Forelimb muscle (tissue), 1 donor: ENCODE data around the gene CREB3L2. TPM values are rescaled to one million over a fixed set of nuclear protein-coding genes. Genes with fewer than 3 reads are reported as not detected.
"Not testable (repeated sequence)": the region's sequence is repeated elsewhere in the genome, so short reads cannot be mapped to it uniquely, and the experiment has no call there.

ENCODE experiments used
- DNase-seq: peaks from one replicate; pipeline ENCODE4 v3.0.0-alpha.2; 2013; ENCODE audit warnings: low read depth
- polyA plus RNA-seq: library from polyadenylated mRNA; unstranded; fragments of 120-200 nt; gene quantifications from one replicate; pipeline ENCODE4 v1.2.1, GENCODE V29; 2013; ENCODE audit not compliant: insufficient read length

Gene CREB3L2, protein sequence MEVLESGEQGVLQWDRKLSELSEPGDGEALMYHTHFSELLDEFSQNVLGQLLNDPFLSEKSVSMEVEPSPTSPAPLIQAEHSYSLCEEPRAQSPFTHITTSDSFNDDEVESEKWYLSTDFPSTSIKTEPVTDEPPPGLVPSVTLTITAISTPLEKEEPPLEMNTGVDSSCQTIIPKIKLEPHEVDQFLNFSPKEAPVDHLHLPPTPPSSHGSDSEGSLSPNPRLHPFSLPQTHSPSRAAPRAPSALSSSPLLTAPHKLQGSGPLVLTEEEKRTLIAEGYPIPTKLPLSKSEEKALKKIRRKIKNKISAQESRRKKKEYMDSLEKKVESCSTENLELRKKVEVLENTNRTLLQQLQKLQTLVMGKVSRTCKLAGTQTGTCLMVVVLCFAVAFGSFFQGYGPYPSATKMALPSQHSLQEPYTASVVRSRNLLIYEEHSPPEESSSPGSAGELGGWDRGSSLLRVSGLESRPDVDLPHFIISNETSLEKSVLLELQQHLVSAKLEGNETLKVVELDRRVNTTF
- 27.5 TPM for polyA plus RNA-seq

DNA sequence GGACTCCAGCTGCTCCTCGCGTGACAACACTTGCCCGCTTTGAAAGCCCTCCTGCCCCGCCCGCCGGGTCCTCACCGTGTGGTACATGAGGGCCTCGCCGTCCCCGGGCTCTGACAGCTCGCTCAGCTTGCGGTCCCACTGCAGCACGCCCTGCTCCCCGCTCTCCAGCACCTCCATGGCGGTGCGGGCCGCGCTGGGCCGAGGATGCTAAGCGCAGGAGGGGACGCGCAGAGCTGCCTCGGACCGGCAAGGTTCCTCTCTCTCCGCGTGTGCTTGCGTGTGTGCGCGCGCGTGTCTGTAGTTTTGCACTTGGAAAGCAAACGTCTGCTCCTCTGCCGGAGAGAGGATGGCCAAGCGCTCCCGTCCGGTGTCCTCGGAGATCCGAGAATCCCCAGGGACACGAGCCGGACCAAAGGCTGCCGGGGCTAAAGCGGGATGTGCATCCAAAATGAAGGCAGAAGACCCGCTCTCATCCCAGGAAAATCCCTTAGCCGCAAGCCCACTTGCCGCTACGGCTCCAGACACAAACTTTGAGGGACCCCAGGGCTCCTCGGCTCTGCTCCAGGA is at the start of gene CREB3L2:
CREB3L2 (minus strand) TSS at position 558 of the 567 bp plus-strand sequence; CDS start at position 177, 381 bp downstream.
- no peak for DNase-seq

DNA sequence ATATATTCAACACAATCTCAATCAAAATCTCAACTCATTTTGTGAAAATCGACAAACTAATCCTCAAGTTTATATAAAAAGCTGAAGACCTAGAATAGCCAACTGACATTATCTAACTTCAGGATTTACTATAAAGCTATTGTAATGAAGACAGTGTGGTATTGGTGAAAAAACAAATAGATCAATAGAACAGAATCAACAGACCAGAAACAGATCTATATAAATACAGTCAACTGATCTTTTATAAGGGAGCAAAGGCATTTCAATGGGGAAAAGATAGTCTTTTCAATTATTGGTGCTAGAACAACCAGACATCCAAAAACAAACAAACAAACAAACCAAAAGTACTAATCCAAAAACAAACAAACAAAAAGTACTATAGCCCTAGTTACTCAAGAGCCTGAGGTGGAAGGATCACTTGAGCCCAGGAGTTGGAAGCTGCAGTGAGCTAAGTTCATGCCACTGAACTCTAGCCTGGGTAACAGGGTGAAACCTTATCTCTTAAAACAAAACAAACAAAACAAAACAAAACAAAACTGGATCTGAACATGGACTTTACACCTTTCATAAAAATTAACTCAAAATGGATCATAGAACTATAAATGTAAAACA is 47.7 kb upstream of the CREB3L2 start:
- no peak for DNase-seq

DNA sequence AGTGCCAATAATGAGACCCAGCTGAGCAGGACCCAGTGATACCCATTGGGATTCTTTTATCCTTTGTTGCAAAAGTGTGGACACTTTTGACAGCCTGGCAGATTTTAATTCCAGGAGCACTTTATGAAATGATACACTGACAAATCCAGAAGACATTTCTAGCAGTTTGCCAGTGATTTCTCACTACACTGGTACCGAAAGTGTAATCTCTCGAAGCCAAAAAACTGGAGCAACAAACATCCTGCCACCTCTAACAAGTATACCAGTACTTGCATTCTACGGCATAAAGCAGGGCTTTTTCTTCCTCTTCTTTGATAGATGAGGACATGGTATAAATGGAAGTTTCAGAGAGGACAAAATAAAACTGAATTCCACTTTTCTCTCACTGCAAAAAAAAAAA is 46.0 kb upstream of the CREB3L2 start:
- DNase-seq: no peak

DNA sequence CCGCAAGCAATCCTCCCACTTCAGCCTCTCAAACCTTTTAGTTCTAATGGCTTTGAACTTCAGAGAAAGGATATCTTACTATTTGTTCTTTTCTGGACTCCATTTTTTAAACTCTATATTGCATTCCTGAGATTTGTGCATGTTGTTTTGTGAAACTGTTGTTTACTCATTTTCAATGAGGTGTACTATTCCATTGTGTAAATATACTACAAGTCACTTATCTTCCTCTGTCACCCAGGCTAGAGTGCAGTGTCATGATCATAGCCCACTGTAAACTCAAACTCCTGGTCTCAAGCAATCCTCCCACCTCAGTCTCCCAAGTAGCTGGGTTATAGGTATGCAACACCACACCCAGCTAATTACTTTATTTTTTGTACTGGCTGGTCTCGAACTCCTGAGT is 43.0 kb upstream of the CREB3L2 start:
- DNase-seq: no peak

DNA sequence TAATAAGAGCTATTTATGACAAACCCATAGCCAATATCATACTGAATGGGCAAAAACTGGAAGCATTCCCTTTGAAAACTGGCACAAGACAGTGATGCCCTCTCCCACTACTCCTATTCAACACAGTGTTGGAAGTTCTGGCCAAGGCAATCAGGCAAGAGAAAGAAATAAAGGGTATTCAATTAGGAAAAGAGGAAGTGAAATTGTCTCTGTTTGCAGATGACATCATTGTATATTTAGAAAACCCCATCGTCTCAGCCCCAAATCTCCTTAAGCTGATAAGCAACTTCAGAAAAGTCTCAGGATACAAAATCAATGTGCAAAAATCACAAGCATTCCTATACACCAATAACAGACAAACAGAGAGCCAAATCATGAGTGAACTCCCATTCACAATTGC is 38.2 kb upstream of the CREB3L2 start:
- not testable (repeated sequence) for DNase-seq

DNA sequence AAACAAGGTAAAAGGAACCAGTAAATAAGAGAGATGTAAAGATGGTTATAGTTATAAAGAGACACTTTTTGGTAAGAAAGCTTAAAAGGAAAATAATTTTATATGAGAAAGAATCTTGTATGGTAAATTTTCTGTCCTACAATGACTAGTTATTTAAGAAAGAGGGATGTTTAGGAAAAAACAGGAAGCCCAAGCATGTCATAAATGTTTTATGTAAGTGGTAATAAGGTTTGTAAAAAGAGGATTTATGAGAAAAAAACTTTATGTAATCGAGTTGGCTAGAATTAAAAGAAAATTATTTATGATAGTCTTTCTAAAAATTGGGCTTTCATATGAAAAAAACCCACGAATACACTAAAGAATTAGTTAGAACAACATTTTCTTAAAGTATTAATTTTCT is 34.2 kb upstream of the CREB3L2 start:
- DNase-seq: no peak

DNA sequence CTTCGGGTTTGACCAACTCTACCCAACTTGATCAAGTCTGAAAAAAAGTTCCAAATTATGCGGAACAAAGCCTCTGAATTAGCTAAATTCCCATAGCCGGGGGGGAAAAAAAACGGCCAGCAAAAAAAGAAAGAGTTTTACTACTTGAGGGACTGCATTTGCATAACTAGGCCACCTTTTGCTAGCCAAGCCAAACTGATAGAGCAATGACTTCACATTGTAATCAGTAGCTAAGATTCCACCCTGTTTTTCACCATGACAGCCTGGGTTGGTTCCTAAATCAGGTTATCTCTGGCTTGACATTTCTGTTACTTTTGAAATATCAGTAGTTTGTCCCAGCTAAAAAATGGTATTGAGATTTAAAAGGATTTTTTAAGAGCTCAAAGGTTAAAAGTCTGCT is 31.4 kb upstream of the CREB3L2 start:
- DNase-seq: no peak

DNA sequence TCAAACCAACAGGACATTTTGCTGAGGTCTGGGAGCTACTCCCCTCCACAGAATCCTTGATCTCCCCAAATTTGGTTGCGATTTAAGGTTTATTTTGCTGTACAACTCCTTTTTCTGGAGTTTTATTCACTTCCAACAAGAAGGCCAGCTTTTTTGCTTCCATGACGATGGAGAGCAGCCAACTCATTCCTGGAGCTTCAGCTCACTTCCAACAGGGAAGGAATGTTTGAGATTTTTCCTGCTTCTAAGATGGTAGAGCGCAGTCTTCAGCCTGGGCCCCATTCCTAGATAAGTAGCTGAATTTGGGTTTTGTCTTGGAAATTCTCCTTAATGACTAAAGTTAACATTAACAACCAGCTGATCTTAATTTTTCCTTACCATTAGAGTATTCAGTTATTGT is 30.9 kb upstream of the CREB3L2 start:
- DNase-seq: no peak

DNA sequence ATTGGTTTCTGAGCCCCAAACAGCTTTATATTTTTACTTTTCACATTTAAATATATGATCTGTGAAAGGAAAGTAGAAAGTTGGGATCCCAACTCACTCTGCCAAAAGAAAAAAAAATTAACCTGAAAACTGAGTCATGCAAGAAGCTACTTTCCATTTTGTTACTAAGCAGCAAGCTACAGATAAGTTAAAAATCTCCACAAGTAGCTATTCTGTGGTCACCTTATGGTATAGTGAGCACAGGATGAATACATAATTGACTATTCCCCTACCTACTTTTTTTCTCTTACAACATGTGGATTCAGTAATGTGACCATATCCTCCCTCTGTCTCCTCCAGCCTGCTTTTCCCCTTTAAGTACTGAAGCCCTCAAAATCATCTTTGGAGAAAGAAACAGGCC is 30.3 kb upstream of the CREB3L2 start:
- no peak for DNase-seq

DNA sequence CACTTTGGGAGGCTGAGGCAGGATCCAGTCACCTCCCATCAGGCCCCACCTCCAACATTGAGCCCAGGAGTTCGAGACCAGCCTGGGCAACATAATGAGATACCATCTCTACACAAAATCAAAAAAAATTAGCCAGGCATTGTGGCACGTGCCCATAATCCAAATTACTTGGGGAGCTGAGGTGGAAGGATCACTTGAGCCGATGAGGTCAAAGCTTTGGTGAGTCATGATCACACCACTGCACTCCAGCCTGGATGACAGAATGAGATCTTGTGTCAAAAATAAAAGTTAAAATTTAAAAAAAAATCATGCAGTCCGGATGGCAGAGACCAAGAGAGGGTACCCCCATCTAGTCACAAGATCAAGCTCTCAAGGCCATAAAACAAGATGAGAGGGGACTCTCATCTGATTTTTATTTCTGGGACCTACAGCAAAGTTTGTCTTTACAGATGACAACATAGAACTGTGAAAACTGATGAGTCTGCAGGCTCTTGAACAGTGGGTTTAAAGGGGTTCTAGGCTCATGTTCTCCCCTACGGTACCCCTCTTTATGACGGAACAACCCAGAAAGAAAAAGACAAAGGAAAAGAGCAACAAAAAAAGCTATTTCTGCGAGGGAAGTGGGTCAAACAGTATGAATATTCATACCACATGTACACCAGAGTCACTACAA is 28.9 kb upstream of the CREB3L2 start:
- DNase-seq: no peak

DNA sequence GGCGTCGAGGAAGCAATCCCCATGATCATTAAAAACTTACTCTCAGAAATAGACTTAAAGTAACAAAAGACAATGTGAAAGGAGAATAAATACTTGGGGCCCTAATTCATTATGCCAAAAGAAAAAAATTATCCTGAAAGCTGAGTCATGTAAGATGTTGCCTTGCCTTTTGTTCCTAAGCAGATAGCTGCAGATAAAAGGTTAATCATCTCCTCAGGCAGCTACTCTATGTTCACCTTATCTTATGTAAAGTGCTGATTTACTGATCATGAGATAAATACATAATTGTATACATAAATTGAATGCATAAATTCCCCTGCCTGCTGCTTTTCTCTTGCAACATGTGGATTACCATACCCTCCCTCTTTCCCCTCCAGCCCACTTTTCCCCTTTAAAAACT is 28.1 kb upstream of the CREB3L2 start:
- no peak for DNase-seq

DNA sequence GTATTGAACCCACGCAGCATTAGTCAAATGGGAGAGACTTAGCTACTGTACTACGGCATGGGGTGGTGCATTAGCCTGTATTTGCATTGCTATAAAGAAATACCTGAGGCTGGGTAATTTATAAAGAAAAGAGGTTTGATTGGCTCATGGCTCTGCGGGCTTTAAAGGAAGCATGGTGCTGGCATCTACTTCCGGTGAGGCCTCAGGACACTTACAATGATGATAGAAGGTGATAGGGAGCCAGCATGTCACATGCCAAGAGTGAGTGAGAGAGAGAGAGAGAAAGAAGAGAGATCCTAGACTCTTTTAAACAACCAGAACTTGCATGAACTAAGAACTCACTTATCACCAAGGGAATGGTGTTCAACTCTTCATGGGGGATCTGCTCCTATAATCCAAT is 27.2 kb upstream of the CREB3L2 start:
- no peak for DNase-seq

DNA sequence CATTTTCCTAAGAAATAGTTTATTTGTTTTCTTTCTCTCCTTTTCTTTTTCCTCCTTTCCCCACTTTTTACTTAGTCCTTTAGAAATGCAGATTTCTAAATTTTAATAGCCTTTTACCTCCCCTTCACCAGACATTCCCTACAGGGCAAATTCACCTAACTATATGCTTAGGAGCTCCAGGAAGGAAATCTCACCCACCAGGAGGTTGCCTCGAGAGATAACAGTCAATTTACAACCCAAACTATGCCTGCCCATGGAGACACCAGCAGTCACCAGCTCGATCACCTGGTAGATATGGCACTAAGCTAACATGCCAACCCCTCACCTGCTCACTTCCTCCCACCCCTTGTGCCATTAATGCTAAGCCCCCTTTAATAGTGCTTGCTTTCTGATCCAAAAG is 25.2 kb upstream of the CREB3L2 start:
- no peak for DNase-seq

DNA sequence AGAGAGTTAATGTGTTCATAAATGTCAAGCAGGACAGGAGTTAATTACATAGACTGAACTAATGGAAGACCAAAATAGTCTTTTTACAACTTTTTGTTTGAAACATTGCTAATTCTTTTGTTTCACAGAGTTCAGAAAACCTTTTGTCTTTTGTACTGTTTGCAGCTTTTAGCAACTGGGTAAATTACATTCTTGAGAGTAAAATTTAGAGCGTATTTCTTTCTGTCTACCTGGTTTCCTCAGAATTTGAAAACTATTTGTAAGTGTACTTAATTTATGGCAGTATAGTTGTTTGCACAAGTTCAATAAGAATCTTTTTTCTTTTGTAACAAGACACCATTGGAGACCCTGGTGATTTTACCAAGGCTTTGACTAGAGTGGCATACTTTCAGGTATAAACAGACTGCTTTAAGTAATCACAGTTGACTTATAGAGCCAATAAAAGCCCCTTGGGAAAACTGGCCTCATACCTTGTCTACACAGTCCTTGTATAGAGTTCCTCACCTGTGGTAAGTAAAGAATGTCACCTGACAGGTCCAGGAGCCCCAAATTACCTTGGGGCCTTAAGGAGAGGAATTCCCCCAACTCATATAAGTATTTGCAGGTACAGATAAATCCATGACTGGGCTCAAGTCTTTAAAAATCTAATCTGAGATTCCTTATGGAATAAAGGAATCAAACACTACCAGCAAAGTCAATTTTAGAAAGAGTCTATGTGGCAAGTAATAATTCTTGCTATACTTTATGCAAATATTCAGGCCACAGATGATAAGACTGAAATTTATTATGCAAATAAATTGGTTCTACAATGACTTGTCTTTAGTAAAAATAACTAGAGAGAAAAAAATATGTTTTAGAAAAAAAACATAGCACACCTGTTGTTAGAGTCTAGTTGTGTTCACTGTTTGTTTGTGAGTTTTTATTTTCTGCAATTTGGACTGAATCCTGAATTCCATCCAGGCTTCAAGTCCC is 23.6 kb upstream of the CREB3L2 start:
- no peak for DNase-seq

DNA sequence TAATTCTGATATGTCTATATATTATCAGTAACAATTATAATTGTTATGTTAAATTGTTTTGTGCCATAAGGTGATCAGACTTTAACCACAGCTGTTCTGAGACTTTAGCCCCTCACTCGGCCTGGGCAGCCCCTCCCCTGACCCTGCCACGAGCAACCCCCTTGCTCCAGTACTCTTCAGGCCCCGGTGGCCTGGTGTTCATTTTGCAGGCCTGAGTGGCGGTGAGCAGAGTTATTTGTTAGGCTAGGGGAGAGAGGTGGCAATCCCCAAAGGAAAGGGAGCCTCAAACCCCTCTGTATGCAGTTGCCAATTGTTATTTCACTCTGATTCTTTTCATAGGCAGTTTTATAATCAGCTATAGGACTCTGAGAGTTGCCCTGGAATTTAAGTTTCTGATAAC is 22.9 kb upstream of the CREB3L2 start:
- DNase-seq: no peak

DNA sequence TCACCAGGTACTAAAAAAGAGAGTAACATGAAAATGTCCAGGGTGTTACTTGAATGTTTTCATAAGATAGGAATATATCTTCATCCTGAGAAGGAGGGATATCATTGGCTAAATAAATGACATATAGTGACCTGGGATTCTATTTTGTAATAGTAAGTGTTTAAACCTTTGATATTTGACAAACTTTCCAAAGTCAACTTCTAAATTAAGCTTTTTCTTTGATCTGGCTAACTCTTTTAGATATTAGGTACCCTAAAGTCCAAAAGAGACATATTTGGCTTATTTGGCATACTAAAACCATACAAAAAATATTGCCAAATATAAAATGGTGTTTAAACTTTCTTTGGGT is 22.4 kb upstream of the CREB3L2 start:
- DNase-seq: no peak

DNA sequence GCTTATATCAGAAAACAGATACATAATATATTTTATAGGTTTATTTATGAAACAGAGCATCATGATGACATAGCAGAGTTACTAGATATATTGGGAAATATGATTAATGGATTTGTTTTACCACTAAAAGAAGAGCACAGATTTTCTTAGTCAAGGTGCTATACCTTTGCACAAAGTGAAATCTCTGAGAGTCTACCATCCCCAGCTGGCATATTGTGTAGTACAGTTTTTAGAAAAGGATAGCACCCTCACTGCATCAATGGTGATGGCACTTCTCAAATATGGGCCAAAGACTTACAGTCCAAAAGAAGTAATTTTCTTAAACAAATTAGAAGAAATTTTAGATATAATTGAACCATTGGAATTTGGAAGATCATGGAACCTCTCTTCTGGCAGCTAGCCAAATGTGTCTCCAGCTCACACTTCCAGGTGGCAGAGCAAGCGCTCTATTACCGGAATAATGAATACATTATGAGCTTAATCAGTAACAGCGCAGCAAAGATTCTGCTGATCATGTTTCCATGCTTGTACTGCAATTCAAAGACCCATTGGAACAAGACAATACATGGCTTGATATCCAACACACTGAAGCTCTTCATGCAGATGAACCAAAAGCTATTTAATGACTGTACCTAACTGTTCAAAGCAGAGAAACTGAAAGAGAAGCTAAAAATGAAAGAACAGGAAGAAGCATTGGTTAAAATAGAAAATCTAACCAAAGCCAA is 21.9 kb upstream of the CREB3L2 start:
- DNase-seq: no peak

DNA sequence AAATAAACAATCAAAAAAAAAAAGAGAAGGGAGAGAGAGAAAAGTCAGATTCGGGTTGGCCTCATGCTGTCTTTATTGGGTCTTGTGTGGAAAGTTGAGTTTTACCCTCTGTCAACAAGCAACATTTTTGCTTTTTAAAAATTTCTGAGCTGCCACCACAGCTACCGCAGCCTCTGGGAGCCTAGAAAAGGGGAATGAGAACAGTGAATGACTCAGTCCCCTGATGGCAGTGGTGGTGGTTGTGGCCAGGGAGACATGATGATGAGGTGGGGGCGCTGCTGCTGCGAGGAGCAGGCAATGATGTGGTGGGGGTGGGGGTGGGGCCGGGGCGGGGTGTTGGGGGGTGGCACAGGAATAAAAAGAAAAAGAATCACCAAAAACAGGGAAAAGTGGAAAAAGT is 20.0 kb upstream of the CREB3L2 start:
- no peak for DNase-seq

DNA sequence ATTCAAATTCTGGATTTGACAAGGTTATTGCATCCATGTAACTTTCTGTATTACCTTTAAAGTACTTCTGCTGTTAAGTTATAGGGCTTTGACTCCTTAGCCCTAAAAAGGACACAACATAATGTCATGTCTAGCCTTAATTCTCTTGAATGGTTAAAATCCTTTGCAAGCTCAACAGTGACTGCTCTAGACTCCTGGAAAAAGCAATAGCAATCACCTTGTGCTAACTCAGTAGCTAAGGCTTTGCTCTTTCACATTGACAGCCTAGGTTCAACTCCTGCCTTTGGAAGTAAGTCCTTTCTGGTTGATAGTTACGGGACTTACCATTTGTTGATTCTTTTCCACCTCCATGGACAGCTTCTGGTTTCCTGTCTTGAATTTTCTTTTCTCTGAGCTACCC is 16.1 kb upstream of the CREB3L2 start:
- no peak for DNase-seq

DNA sequence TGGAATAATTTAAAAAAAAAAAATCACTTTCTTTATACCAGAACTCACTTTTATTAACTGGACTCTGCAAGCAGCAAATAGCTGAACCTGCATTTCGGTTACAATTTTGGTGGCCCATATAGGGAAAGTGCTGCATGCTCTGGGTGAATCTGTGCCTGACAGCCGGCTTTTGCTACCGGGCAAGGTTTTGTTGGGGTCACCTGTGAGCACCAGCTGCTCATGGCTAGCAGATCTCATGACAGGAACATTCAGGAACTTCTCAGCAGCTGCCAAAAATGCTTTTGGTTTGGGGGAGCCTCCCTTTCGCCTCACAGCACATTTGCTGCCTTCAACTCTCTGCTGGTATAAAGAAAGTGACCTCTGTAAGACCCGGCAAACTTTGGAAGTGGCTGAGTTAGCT is 13.2 kb upstream of the CREB3L2 start:
- DNase-seq: no peak

DNA sequence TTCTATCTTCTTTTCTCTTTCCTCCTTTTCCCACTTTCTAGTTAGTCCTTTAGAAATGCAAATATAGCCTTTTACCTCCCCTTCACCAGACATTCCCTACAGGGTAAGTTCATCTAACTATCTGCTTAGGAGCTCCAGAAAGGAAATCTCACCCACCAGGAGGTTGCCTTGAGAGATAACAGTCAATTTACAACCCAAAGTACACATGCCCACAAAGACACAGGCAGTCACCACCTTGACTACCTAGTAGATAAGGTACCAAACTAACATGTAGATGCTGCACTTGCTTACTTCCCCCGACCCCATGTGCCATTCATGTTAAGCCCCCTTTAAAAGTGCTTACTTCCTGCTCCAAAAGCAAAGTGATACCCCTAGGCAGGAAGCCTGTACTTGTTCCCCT is 12.8 kb upstream of the CREB3L2 start:
- no peak for DNase-seq
